Erythroblast (primary cell): Measurements from ENCODE around the gene DLGAP4.

Source experiments
- DNase-seq, 2 experiments: peaks; one replicate each; lab custom pipeline; 2025; lab: John Stamatoyannopoulos, UW
- GATA1 ChIP-seq: IDR thresholded peaks from 2 replicates; pipeline ENCODE4 v1.6.1; 2011; ENCODE audit warnings: low read depth, mild to moderate bottlenecking, control low read depth, low read length, moderate library complexity
- POLR2A ChIP-seq: IDR thresholded peaks from 2 replicates; pipeline ENCODE4 v1.6.1; 2011; ENCODE audit warnings: mild to moderate bottlenecking, low read length

Gene DLGAP4

GRCh38 chr20:36305602-36306551 lies at the start of gene DLGAP4:
TSS of gene DLGAP4 (plus strand) at chr20:36306339. CDS start at chr20:36431718, 125,379 bp downstream.
- no peak for TF ChIP-seq GATA1
- TF ChIP-seq POLR2A: no peak
- DNase-seq: no peak

- TF ChIP-seq POLR2A: no peak
- no peak for TF ChIP-seq GATA1
- DNase-seq: no peak
Measured at GRCh38 chr20:36259177-36260061, 46.7 kb upstream of the DLGAP4 start.

GRCh38 chr20:36260316-36260715 lies 45.8 kb upstream of the DLGAP4 start:
- no peak for DNase-seq
- TF ChIP-seq GATA1 (no peak), POLR2A (no peak)

- no peak for DNase-seq
Measured at GRCh38 chr20:36261389-36262105, 44.6 kb upstream of the DLGAP4 start.

GRCh38 chr20:36262440-36262839 lies 43.7 kb upstream of the DLGAP4 start:
- TF ChIP-seq POLR2A (no peak), GATA1 (no peak)
- no peak for DNase-seq

More at GRCh38 chr20:36261389-36262105, 44.6 kb upstream of the DLGAP4 start:
- TF ChIP-seq POLR2A (no peak), GATA1 (no peak)

GRCh38 chr20:36264426-36265246 lies 41.5 kb upstream of the DLGAP4 start:
- DNase-seq: no peak
- TF ChIP-seq POLR2A (no peak), GATA1 (no peak)

- TF ChIP-seq GATA1 (no peak), POLR2A (no peak)
Measured at GRCh38 chr20:36266189-36266588, 40.0 kb upstream of the DLGAP4 start.

GRCh38 chr20:36267605-36268381 lies 38.3 kb upstream of the DLGAP4 start:
- DNase-seq: no peak
- TF ChIP-seq GATA1: no peak
- TF ChIP-seq POLR2A: no peak

More at GRCh38 chr20:36266189-36266588, 40.0 kb upstream of the DLGAP4 start:
- DNase-seq: no peak

- TF ChIP-seq POLR2A (no peak), GATA1 (no peak)
- DNase-seq: no peak
Measured at GRCh38 chr20:36268440-36269342, 37.4 kb upstream of the DLGAP4 start.

- TF ChIP-seq POLR2A: no peak
- TF ChIP-seq GATA1: no peak
- no peak for DNase-seq
Measured at GRCh38 chr20:36269507-36269906, 36.6 kb upstream of the DLGAP4 start.
